ENCODE results near the gene GAS2L2.

DNA sequence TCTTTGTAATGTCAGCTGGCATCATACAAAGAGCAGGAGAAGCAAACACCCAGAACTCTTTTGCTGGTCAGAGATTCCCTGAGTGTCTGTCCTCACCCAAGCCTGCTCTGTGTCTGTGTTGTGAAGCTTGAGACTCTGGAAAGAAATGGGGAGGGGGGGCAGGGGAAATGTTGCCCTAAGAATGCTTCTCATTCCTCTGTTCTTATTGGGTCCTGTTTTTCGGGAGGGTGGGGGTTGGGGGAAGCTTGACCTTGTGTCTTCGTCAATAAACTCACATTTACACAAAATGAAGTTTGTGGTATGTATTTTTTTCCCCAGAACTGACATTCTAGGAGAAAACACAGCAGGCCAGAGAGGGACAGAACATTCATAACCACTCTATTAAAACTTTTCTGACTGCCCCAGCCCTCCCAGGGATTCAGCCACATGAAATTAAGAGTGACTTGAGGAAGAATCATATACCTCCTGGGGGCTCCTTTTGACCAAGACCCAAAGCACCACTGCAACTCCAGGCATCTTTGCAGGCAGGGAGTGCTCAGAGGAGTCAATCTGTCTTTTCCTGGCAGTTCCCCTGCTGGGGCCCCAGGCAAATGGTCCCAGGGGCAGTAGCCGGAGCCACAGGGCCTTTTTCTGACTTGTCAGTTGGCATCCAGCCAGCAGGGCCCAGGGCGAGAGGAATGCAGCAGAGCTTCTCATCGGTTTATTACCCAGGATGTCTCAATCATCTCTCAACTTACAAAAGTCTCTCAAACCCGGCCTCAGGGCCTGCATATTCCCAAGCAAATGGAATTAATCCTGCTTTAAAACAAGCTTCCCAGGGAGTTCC is 26.7 kb downstream of the GAS2L2 start:
- TF ChIP-seq, protein P1, sequence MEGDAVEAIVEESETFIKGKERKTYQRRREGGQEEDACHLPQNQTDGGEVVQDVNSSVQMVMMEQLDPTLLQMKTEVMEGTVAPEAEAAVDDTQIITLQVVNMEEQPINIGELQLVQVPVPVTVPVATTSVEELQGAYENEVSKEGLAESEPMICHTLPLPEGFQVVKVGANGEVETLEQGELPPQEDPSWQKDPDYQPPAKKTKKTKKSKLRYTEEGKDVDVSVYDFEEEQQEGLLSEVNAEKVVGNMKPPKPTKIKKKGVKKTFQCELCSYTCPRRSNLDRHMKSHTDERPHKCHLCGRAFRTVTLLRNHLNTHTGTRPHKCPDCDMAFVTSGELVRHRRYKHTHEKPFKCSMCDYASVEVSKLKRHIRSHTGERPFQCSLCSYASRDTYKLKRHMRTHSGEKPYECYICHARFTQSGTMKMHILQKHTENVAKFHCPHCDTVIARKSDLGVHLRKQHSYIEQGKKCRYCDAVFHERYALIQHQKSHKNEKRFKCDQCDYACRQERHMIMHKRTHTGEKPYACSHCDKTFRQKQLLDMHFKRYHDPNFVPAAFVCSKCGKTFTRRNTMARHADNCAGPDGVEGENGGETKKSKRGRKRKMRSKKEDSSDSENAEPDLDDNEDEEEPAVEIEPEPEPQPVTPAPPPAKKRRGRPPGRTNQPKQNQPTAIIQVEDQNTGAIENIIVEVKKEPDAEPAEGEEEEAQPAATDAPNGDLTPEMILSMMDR (IDR thresholded peaks at IDR 0.05): no peak
- no peak for TF ChIP-seq EZH2 (IDR thresholded peaks at IDR 0.05)
- TF ChIP-seq EZH2phosphoT487 (IDR thresholded peaks at IDR 0.05): no peak

Measured in neural progenitor cell (in vitro differentiated cells).